IPS DF 6.9 (cell line): ENCODE measurements around the gene MATR3.
"Not testable (repeated sequence)": the region's sequence is repeated elsewhere in the genome, so short reads cannot be mapped to it uniquely, and the experiment has no call there.

Experiments
- DNase-seq: peaks from one replicate; pipeline ENCODE4 v3.0.0-alpha.2; 2013; ENCODE audit warnings: low read depth, low spot score
- H3K27ac ChIP-seq: one replicate; pipeline ENCODE4 v1.5.1; 2013; ENCODE audit warnings: low read length, control low read depth
- H3K27me3 ChIP-seq: 2 replicates; pipeline ENCODE4 v1.6.1; 2013; ENCODE audit warnings: mild to moderate bottlenecking, low read length; ENCODE audit not compliant: control insufficient read depth, insufficient read depth
- H3K36me3 ChIP-seq: 2 replicates; pipeline ENCODE4 v1.6.1; 2013; ENCODE audit warnings: low read length; ENCODE audit not compliant: control insufficient read depth, insufficient read depth
- H3K4me1 ChIP-seq: 2 replicates; pipeline ENCODE4 v1.6.1; 2013; ENCODE audit warnings: low read length; ENCODE audit not compliant: control insufficient read depth, insufficient read depth
- H3K4me3 ChIP-seq: 2 replicates; pipeline ENCODE4 v1.5.1; 2013; ENCODE audit warnings: mild to moderate bottlenecking, low read length
- H3K9me3 ChIP-seq: 2 replicates; pipeline ENCODE4 v1.6.1; 2013; ENCODE audit warnings: low read length, inconsistent platforms; ENCODE audit not compliant: control insufficient read depth, insufficient read depth
- WGBS: extraction: QIAGEN DNeasy Blood & Tissue Kit; methylation state at CpG from one replicate; pipeline ENCODE4 v1.1.7; 2013; ENCODE audit warnings: mixed read lengths, missing lambda C conversion rate; ENCODE audit not compliant: insufficient read length, insufficient coverage; 5-methylcytosine and 5-hydroxymethylcytosine counted together

The MATR3 gene

DNA sequence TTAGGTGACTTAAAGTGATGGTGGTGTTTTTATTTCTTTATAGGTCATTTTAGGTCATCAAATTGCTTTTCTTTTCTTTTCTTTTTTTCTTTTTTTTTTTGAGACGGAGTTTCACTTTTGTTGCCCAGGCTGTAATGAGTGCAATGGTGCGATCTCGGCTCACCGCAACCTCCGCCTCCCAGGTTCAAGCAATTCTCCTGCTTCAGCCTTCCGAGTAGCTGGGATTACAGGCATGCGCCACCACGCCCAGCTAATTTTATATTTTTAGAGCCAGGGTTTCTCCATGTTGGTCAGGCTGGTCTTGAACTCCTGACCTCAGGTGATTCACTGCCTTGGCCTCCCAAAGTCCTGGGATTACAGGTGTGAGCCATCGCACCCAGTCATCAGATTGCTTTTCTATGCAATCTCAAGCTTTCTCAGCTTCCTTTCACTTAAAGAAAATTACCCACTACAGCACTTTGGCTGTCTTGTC is 17.2 kb downstream of the MATR3 start:
- H3K4me3 ChIP-seq, DNase-seq, H3K4me1 ChIP-seq, H3K9me3 ChIP-seq, H3K27ac ChIP-seq, H3K36me3 ChIP-seq, H3K27me3 ChIP-seq: not testable (repeated sequence)
- no CpG with 5 or more reads among the region's 9 CpGs for WGBS

DNA sequence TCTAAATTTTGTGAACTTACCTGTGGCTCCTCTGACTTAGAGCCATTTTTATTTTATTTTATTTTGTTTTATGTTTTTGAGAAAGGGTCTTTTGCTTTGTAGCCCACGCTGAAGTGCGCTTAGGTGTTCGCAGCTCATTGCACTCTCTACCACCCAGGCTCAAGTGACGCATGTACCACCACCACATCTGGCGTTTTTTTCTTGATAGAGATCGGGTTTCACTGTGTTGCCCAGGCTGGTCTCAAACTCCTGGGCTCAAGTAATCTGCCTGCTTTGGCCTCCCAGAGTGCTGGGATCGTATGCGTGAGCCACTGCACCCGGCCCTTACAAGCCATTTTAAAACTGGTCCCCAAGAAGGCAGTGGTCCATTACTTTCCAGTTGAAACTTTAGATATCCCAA is 18.5 kb downstream of the MATR3 start:
- Histone ChIP-seq H3K4me1 (peaks cover 1% of the 10 kb centered on the region; the same call in 1 of the 2 replicates), H3K4me3 (no peak overlapping the region), H3K27me3 (no peaks in the 10 kb centered on the region), H3K9me3 (no peaks in the 10 kb centered on the region), H3K36me3 (peaks cover 5% of the 10 kb centered on the region; the same call in 1 of the 2 replicates), H3K27ac (no peak overlapping the region)
- no CpG with 5 or more reads among the region's 9 CpGs for WGBS
- no peak for DNase-seq

DNA sequence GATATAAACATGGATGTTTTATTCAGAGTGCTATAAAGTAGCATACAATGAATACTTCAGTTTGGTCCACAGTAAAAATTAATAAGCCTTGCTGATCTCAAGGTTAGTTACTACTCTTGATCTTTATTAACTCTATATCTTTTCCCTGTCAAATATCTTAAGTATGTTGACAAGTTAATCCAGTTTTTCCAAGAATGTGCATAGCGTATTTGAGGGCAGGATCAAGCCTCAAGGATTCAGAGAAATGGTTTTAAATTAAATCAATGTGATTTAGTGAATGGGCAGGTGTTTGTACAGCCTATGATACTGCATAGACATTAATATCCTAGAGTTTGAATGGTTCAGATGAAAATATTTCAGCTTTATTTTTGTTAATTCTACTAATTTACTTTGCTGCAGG is 20.7 kb downstream of the MATR3 start:
- peaks cover 9% of the 10 kb centered on the region; the same call in 1 of the 2 replicates for H3K36me3 ChIP-seq
- no CpG with 5 or more reads among the region's 1 CpG for WGBS

DNA sequence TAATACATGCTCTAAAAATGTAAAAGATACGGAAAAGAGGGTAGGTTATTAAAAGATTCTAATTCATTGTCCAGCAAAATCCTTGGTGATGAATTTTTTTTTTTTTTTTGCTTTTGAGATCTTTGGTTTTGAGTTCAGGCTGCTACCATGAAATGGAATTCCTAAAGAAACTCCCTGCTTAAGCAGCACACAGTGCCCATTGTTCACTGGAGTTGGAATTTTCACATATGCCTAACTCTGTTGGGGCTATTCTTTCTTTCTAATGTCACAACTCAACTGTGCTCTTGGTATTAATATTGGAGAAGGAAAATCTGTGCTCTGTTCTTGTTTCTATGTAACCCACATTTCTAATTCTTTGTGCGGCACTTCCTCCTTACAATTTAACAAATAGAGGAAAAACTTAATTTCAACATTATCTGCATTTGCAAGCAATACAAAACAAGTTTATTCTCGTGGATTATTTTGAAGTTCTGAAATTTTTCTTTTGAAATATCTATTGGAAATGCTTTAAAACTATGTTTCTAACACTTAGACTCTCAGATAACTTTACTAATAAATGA is 21.6 kb downstream of the MATR3 start:
- Histone ChIP-seq H3K9me3 (no peaks in the 10 kb centered on the region), H3K27ac (no peak overlapping the region), H3K4me1 (peaks cover 1% of the 10 kb centered on the region; the same call in 1 of the 2 replicates), H3K4me3 (no peak overlapping the region), H3K36me3 (peaks cover 15% of the 10 kb centered on the region; the same call in 1 of the 2 replicates), H3K27me3 (no peaks in the 10 kb centered on the region)
- no peak for DNase-seq
- 100% methylated on average over 1 of the region's 3 CpGs for WGBS

More for the DNA sequence above, 20.7 kb downstream of the MATR3 start:
- Histone ChIP-seq H3K4me1 (peaks cover 1% of the 10 kb centered on the region; the same call in 1 of the 2 replicates), H3K9me3 (no peaks in the 10 kb centered on the region), H3K27me3 (no peaks in the 10 kb centered on the region), H3K4me3 (no peak overlapping the region), H3K27ac (no peak overlapping the region)
- no peak for DNase-seq

DNA sequence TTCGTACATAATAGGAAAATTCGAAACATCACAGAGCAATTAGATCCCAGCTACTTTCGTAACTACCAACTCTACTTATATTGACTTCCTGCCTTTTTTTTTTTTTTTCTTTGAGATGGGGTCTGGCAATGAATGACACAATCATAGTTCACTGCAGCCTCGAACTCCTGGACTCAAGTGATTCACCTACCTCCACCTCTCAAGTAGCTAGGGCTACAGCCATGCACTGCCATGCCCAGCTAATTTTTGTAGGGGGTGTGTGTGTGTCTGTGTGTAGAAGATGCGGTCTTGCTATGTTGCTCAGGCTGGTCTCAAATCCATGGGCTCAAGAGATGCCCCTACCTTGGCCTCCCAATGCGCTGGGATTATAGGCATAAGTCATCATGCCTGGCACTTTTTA is 42.3 kb downstream of the MATR3 start:
- no peak overlapping the region for H3K27ac ChIP-seq
- H3K9me3 ChIP-seq, result no peaks in the 10 kb centered on the region
- no peaks in the 10 kb centered on the region for H3K27me3 ChIP-seq
- H3K4me3 ChIP-seq, result no peak overlapping the region
- WGBS, result no CpG with 5 or more reads among the region's 6 CpGs
- DNase-seq, result no peak
- H3K4me1 ChIP-seq, result no peaks in the 10 kb centered on the region
- peaks cover 7% of the 10 kb centered on the region; the same call in 1 of the 2 replicates for H3K36me3 ChIP-seq

DNA sequence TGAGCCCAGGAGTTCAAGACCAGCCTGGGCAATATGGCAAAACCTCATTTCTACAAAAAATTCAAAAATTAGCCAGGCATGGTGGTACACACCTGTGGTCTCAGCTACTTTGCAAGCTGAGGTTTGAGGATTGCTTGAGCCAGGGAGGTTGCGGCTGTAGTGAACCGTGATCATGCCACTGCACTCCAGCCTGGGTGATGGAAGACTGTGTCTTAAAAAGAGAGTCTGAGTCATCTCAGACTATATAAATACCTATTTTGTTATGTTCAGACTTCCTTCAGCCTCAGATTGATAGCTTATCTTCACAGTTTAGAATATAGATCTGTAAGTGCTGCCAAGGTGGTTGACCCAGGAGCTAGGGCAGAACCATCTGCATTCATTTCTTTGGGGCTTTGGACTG is 46.5 kb downstream of the MATR3 start:
- no peak for DNase-seq
- H3K36me3 ChIP-seq, result no peaks in the 10 kb centered on the region
- no peaks in the 10 kb centered on the region for H3K9me3 ChIP-seq
- no CpG with 5 or more reads among the region's 2 CpGs for WGBS
- no peaks in the 10 kb centered on the region for H3K4me1 ChIP-seq
- H3K27ac ChIP-seq, result no peak overlapping the region
- no peak overlapping the region for H3K4me3 ChIP-seq
- no peaks in the 10 kb centered on the region for H3K27me3 ChIP-seq

DNA sequence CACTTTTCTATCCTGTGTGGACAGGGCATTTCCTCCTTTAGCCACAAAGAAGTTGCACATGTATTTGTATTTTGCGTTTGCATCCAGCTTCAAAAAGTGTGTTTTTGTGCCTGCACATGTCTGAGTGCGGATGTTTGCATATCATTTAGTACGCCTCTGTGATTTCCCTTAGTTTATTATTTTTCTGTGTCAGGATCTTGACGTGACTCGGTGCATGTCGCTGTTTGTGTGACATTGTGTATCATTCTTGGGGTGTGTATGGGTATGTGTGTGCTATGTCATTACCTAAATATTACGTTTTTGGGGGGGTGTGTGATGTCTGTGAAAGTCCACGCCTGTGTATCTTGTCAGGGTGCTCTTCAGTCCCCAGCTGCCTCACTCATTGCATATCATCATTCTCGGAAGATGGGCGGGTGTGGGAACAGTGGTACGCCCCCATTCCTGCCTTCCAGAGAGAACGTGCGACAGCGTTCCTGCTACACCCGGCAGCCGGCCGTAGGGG is 47.7 kb downstream of the MATR3 start:
- Histone ChIP-seq H3K4me1 (no peaks in the 10 kb centered on the region), H3K9me3 (no peaks in the 10 kb centered on the region), H3K27me3 (no peaks in the 10 kb centered on the region), H3K27ac (no peak overlapping the region), H3K36me3 (no peaks in the 10 kb centered on the region), H3K4me3 (peak overlapping the region; percentile 22; the same call in 1 of the 2 replicates)
- DNase-seq, result no peak
- WGBS, result no CpG with 5 or more reads among the region's 17 CpGs

DNA sequence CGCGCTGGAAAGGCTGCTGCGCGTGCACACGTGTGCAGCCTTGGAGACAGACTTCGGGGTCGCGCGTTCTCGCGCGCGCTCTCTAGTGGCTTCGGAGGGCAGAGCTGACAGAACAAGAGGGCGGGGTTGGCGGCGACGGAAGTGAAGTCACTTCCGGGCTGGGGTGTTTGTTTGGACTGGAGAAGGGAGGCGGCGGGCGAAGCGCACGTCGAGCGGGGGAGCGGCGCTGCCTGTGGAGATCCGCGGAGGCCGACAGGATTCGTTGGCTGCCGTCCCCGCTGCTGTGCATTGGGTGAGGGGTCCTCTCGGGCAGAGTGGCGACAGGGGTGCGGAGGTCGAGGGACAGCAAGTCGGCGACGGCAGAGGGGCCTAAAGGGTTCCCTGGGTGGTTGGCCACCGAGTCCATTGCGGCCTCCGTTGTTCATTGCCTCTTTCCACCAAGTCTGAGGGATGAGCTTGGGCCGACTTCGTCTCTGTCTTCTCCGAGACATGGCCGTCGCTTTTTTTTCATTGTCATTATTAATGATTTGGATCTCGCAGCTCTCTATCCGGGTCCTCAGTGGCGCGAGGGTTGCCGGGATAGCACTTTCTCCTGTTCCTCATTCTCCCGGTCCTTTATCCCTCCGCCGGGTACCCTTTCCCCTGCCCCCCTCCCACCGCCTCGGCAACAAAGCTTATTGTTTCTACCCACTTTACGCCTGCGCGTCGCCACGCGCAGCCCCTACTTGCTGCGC is 48.3 kb downstream of the MATR3 start, which contains the start of gene PAIP2:
Gene PAIP2 (plus strand): TSS at position 166 of the 734 bp plus-strand sequence. CDS start 21,931 bp downstream, outside the sequence.
- H3K4me3 ChIP-seq, result peak within 1 kb of the TSS; percentile 89
- no peak within 1 kb of the TSS for H3K27ac ChIP-seq
- H3K36me3 ChIP-seq, result no peaks in the 10 kb centered on the region
- no peaks in the 10 kb centered on the region for H3K4me1 ChIP-seq
- H3K27me3 ChIP-seq, result no peaks in the 10 kb centered on the region
- peak; percentile 96 for DNase-seq
- no CpG with 5 or more reads among the region's 66 CpGs for WGBS
- H3K9me3 ChIP-seq, result no peaks in the 10 kb centered on the region

DNA sequence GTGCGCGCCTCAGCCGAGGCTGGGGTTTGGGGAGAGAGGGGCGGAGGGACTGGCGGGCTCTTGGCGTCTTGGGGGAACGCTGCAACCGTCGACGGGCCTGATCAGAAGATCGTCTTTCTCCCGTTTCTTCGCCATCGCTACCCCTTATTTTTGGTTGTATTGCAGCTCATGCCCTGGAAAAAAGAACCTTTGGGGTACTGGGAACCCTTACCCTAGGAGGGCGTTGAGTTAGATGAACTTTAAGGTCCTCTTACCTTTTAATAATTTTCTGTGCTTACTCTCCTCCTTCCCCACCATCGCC is 48.8 kb downstream of the MATR3 start:
- Histone ChIP-seq H3K27me3 (no peaks in the 10 kb centered on the region), H3K4me3 (peak overlapping the region; percentile 89; the same call in 1 of the 2 replicates), H3K27ac (no peak overlapping the region), H3K9me3 (no peaks in the 10 kb centered on the region), H3K36me3 (no peaks in the 10 kb centered on the region), H3K4me1 (no peaks in the 10 kb centered on the region)
- whole genome bisulfite sequencing, result no CpG with 5 or more reads among the region's 16 CpGs
- no peak for DNase-seq

DNA sequence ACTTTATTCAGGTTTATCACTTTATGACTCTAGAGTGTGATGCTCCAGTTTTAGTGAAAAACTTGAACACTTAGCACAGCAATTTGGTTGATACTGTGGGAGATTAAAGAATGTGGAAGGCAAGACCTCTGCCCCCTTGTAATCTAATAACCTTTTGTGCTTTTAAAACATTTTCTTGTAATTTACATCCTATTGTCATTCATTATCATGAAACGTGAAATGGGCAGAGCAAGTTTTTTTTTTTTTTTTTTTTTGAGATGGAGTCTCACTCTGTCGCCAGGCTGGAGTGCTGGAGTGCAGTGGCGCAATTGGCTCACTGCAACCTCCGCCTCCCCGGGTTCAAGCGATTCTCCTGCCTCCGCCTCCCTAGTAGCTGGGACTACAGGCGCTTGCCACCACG is 49.9 kb downstream of the MATR3 start:
- H3K27me3 ChIP-seq, result no peaks in the 10 kb centered on the region
- H3K27ac ChIP-seq, result no peak overlapping the region
- no peaks in the 10 kb centered on the region for H3K4me1 ChIP-seq
- WGBS, result no CpG with 5 or more reads among the region's 9 CpGs
- DNase-seq, result no peak
- no peaks in the 10 kb centered on the region for H3K36me3 ChIP-seq
- no peaks in the 10 kb centered on the region for H3K9me3 ChIP-seq
- H3K4me3 ChIP-seq, result no peak overlapping the region
